Cardiac fibroblast (primary cell): Measurements from ENCODE around the gene FAM20A.

Source experiments
- DNase-seq, 2 donors: peaks; one replicate each; pipeline versions ENCODE4 v3.0.0 to v3.0.0-alpha.2; 2010; ENCODE audit warnings: low read depth in 2 of 2
- H3K4me3 ChIP-seq, 2 donors: replicated peaks in 1 of 2; 1 replicate in 1 of 2; 2 replicates in 1 of 2; pipeline ENCODE4 v1.5.1; 2011; ENCODE audit warnings: low read depth in 2 of 2, low read length in 2 of 2, mild to moderate bottlenecking in 2 of 2, moderate library complexity in 1 of 2
- CTCF ChIP-seq: IDR thresholded peaks from one replicate; pipeline ENCODE4 v1.5.1; 2011; ENCODE audit warnings: low read depth, mild to moderate bottlenecking, low read length, inconsistent platforms

Gene FAM20A

DNA sequence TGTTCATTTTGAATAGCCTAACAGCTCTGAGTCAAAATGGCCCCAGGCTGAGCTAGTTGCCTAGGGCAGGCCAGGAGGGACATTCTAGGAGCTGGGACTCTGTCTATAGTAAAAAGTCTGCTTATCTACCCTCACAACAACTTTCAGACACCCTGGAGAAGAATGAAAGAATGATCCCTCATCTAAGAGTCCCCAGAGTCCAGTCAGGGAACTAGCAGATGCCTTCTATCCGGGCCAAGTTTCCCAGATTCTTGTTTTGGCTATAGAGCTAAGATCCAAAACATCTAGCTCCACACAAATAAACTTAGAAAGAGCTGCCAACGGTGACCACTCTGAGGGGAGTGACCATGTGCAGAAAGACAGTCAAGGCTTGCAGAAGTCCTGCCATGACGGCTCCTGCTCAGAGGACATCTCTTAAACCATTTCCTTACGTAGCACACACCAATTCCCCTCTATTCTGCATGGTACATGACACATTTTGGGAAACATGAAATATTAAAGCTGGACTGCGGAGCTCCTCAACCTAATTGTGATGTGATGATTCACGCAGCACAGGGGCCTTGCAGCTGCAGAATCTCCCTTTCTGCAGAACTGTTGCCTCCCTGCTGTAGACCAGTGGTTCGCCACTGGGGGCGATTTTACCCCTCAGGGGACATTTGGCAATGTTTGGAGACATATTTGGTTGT lies 24.2 kb downstream of the FAM20A start:
- peak; percentile 37 for TF ChIP-seq CTCF
- DNase-seq, result peak; percentile 74 to 88
- H3K4me3 ChIP-seq, result no peak overlapping the region

GRCh38 chr17:68576137-68576536 lies 25.0 kb downstream of the FAM20A start:
- no peak for DNase-seq
- no peak overlapping the region for H3K4me3 ChIP-seq
- TF ChIP-seq CTCF, result no peak

DNA sequence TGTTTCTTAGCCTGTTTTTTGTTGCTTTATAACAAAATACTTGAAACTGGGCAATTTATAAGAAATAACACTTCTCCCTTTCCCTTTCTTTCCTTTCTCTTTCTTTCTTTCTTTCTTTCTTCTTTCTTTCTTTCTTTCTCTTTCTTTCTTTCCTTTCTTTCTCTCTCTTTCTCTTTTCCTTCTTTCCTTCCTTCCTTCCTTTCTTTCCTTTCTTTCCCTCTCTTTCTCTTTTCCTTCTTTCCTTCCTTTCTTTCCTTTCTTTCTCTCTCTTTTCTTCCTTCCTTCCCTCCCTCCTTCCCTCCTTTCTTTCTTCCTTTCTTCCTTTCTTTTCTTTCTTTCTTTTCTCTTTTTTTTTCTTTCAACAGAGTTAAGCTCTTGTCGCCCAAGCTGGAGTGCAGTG lies 27.8 kb downstream of the FAM20A start:
- TF ChIP-seq CTCF, result no peak
- no peak overlapping the region for H3K4me3 ChIP-seq
- no peak for DNase-seq

- H3K4me3 ChIP-seq, result no peak overlapping the region
- no peak for TF ChIP-seq CTCF
- DNase-seq, result peak in 1 of 2 donors; percentile 49
These were observed 28.9 kb downstream of the FAM20A start for GRCh38 chr17:68572138-68572842.

GRCh38 chr17:68570526-68570925 lies 30.6 kb downstream of the FAM20A start:
- peak in 1 of 2 donors; percentile 58 for DNase-seq
- no peak overlapping the region for H3K4me3 ChIP-seq
- TF ChIP-seq CTCF, result no peak

- no peak for TF ChIP-seq CTCF
- no peak overlapping the region for H3K4me3 ChIP-seq
- no peak for DNase-seq
These were observed 31.8 kb downstream of the FAM20A start for GRCh38 chr17:68569346-68569745.
